GM13976 (cell line): ENCODE results near the gene LGALS14.

Source experiments
- DNase-seq: peaks from one replicate; pipeline ENCODE4 v3.0.0; 2012; ENCODE audit warnings: low spot score
- in situ Hi-C: fragments of 300-500 bp; cut with MboI; formaldehyde crosslinking; loops from one replicate; pipeline ENCODE4 v1.12.0; 2022; ENCODE audit warnings: low sequenced_read_pairs, mixed read lengths, inconsistent platforms; ENCODE audit not compliant: unreplicated experiment
- TF ChIP-seq, protein P1 (sequence below): IDR thresholded peaks from 2 replicates; pipeline ENCODE4 v1.5.1; 2012; ENCODE audit warnings: borderline replicate concordance, mild to moderate bottlenecking; ENCODE audit not compliant: insufficient read depth; ENCODE audit errors: extremely low read depth, missing control alignments, control extremely low read depth

The LGALS14 gene

GRCh38 chr19:39729594-39729993 lies 25.3 kb downstream of the LGALS14 start:
- DNase-seq, result no peak
- in situ Hi-C loops, result no loop called here
- TF ChIP-seq, protein P1, sequence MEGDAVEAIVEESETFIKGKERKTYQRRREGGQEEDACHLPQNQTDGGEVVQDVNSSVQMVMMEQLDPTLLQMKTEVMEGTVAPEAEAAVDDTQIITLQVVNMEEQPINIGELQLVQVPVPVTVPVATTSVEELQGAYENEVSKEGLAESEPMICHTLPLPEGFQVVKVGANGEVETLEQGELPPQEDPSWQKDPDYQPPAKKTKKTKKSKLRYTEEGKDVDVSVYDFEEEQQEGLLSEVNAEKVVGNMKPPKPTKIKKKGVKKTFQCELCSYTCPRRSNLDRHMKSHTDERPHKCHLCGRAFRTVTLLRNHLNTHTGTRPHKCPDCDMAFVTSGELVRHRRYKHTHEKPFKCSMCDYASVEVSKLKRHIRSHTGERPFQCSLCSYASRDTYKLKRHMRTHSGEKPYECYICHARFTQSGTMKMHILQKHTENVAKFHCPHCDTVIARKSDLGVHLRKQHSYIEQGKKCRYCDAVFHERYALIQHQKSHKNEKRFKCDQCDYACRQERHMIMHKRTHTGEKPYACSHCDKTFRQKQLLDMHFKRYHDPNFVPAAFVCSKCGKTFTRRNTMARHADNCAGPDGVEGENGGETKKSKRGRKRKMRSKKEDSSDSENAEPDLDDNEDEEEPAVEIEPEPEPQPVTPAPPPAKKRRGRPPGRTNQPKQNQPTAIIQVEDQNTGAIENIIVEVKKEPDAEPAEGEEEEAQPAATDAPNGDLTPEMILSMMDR, result no peak

GRCh38 chr19:39731685-39732084 lies 27.4 kb downstream of the LGALS14 start:
- in situ Hi-C loops, result no loop called here
- no peak for DNase-seq
- TF ChIP-seq, protein P1, result no peak

DNA sequence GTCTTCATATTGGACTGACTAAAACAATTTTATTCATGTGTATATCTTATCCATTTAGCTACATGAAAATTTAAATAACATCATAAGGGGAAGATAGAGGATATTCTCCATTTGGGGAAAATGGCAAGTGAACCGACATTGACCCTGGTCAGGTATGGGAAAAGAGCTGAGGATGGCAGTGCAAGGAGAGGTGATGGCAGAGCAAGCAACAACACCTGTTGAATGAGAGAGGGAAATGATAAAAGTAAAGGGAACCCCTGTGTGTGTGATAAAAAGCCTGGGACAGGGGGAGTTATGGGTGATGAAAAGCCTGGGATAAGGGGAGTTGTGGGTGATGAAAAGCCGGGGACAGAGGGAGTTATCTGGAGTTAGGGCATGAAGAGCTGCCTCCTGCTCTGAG lies 29.6 kb downstream of the LGALS14 start:
- TF ChIP-seq, protein P1, result no peak
- no peak for DNase-seq
- in situ Hi-C loops, result no loop called here

DNA sequence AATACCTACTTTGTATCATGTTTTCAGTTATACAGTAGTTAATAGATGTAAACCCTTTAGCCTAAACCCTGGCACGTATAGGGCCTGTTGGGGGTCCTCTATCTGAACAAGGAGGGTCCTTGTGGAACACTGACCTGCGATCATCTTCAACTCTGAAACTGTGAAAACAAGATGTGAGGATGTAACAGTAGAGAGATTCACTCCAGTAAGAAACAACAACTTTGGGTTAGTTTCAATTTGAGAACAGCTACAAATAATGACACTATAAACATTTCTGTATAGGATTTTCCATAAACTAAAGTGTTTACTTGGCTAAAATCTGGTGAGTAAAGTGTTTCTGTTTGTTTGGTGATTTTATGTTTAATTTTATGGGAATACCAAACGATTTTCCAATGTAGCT lies 31.4 kb downstream of the LGALS14 start:
- in situ Hi-C loops, result no loop called here
- TF ChIP-seq, protein P1, result no peak
- DNase-seq, result no peak

DNA sequence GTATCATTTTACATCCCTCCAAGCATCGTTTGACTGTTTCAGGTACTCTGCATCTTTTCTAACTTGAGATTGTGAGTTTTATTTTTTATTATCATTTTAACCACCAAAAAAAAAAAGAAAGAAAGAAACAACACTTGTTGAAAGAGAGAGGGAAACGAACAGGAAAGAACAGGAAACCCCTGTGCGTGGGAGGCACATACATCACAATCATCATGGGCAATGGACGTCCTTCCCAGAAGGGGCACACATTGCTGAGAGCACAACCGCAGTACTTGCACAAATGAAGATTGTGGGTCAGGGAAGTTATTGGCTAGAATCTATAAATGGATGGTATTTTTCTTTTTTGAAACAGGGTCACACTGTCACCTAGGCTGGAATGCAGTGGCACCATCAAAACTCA lies 31.8 kb downstream of the LGALS14 start:
- no peak for DNase-seq
- in situ Hi-C loops, result no loop called here
- TF ChIP-seq, protein P1, result no peak

GRCh38 chr19:39737351-39737750 lies 33.1 kb downstream of the LGALS14 start:
- in situ Hi-C loops, result no loop called here
- TF ChIP-seq, protein P1, result no peak
- no peak for DNase-seq

GRCh38 chr19:39737891-39738290 lies 33.6 kb downstream of the LGALS14 start, which contains the start of gene CLC:
Gene CLC, minus strand, starts transcription at chr19:39738029. Its CDS starts 77 bp downstream, at chr19:39737952.
- in situ Hi-C loops, result no loop called here
- TF ChIP-seq, protein P1, result no peak
- DNase-seq, result no peak
